PC-3 (cell line): ENCODE data around the gene FAM120B. TPM values are rescaled to one million over a fixed set of nuclear protein-coding genes. Genes with fewer than 3 reads are reported as not detected.
"Not testable (repeated sequence)": the region's sequence is repeated elsewhere in the genome, so short reads cannot be mapped to it uniquely, and the experiment has no call there.

Experiments
- ATAC-seq: fragments of 200-7000 bp; cut with Tn5 transposase; 2 replicates; pipeline ENCODE4 v1.9.1; 2020; ENCODE audit warnings: mild to moderate bottlenecking, moderate library complexity
- BruUV-seq: library from RNA; stranded (reverse); fragments of 400-500 nt; replicated peaks from 2 replicates; lab custom pipeline; 2021; lab: Mats Ljungman, UMichigan
- CTCF ChIA-PET: fragments of 300-600 bp; sonication (Branson Sonifier 250); formaldehyde crosslinking; loops from one replicate; lab custom pipeline; 2022; ENCODE audit warnings: antibody characterized with exemption; lab: Charles Lee
- POLR2A ChIA-PET: fragments of 300-600 bp; sonication (Branson Sonifier 250); formaldehyde crosslinking; loops from one replicate; lab custom pipeline; 2022; ENCODE audit warnings: antibody characterized with exemption; ENCODE audit not compliant: unreplicated experiment; lab: Charles Lee
- DNase-seq: peaks from one replicate; pipeline ENCODE4 v3.0.0-alpha.2; 2015
- H2AFZ ChIP-seq: fragments of 300-600 bp; sonication (generic); 2 replicates; pipeline ENCODE4 v1.6.0; 2016; ENCODE audit warnings: antibody characterized with exemption, low read length
- H3F3A ChIP-seq: fragments of 300-600 bp; sonication (generic); one replicate; pipeline ENCODE4 v1.6.0; 2017; ENCODE audit warnings: antibody characterized with exemption, low read length, control low read depth, mild to moderate bottlenecking; ENCODE audit not compliant: unreplicated experiment
- H3K27ac ChIP-seq: fragments of 300-600 bp; sonication (generic); 2 replicates; pipeline ENCODE4 v1.5.1; 2016; ENCODE audit warnings: mild to moderate bottlenecking, low read length
- H3K27me3 ChIP-seq: fragments of 300-600 bp; sonication (generic); 2 replicates; pipeline ENCODE4 v1.6.1; 2016; ENCODE audit warnings: low read length, mixed read lengths
- H3K36me3 ChIP-seq: fragments of 300-600 bp; sonication (generic); 2 replicates; pipeline ENCODE4 v1.6.1; 2016; ENCODE audit warnings: low read depth, mixed run types, low read length, mixed read lengths
- H3K4me1 ChIP-seq: fragments of 300-600 bp; sonication (generic); 2 replicates; pipeline ENCODE4 v1.5.1; 2016; ENCODE audit warnings: low read length; ENCODE audit not compliant: insufficient read depth
- H3K4me2 ChIP-seq: fragments of 300-600 bp; sonication (generic); 2 replicates; pipeline ENCODE4 v1.6.0; 2016; ENCODE audit warnings: low read length
- H3K4me3 ChIP-seq: fragments of 300-600 bp; sonication (generic); 2 replicates; pipeline ENCODE4 v1.5.1; 2016; ENCODE audit warnings: mild to moderate bottlenecking, low read length, mixed read lengths
- H3K79me2 ChIP-seq: fragments of 300-600 bp; sonication (generic); 2 replicates; pipeline ENCODE4 v1.6.1; 2017; ENCODE audit warnings: low read length, mixed read lengths
- H3K9ac ChIP-seq: fragments of 300-600 bp; sonication (generic); 2 replicates; pipeline ENCODE4 v1.6.0; 2016; ENCODE audit warnings: mild to moderate bottlenecking, low read length
- H3K9me2 ChIP-seq: fragments of 300-600 bp; sonication (generic); replicated peaks from 2 replicates; pipeline ENCODE4 v1.6.1; 2016; ENCODE audit warnings: mixed run types, low read length, mixed read lengths
- H3K9me3 ChIP-seq: fragments of 300-600 bp; sonication (generic); 2 replicates; pipeline ENCODE4 v1.6.1; 2016; ENCODE audit warnings: low read length, mixed read lengths
- H4K20me1 ChIP-seq: fragments of 300-600 bp; sonication (generic); 2 replicates; pipeline ENCODE4 v1.6.1; 2016; ENCODE audit warnings: low read length, mixed read lengths
- EZH2 ChIP-seq: fragments of 300-600 bp; sonication (generic); IDR thresholded peaks from one replicate; pipeline ENCODE4 v1.6.1; 2017; ENCODE audit warnings: antibody characterized with exemption, mild to moderate bottlenecking, low read length; ENCODE audit not compliant: unreplicated experiment
- EZH2phosphoT487 ChIP-seq: fragments of 300-600 bp; sonication (generic); IDR thresholded peaks from 2 replicates; pipeline ENCODE4 v1.6.1; 2018; ENCODE audit warnings: mild to moderate bottlenecking, antibody characterized with exemption, low read length, borderline replicate concordance
- intact Hi-C: fragments of 100-400 bp; cut with micrococcal nuclease; formaldehyde crosslinking; loops from 2 replicates; pipeline ENCODE4 v1.9.0; 2023
- total RNA-seq: library from RNA; depleted of rRNA; stranded (reverse); fragments of >200 nt; gene quantifications from 2 replicates; pipeline ENCODE4 v1.2.3, GENCODE V29; 2014
- TF ChIP-seq, protein P1 (sequence below): fragments of 300-600 bp; sonication (generic); conservative IDR thresholded peaks from 2 replicates; pipeline ENCODE4 v1.5.1; 2017; ENCODE audit warnings: antibody characterized with exemption, low read depth, mild to moderate bottlenecking, low read length

FAM120B gene
- total RNA-seq, 1 experiment from 2014 or later = 8.7 TPM

DNA sequence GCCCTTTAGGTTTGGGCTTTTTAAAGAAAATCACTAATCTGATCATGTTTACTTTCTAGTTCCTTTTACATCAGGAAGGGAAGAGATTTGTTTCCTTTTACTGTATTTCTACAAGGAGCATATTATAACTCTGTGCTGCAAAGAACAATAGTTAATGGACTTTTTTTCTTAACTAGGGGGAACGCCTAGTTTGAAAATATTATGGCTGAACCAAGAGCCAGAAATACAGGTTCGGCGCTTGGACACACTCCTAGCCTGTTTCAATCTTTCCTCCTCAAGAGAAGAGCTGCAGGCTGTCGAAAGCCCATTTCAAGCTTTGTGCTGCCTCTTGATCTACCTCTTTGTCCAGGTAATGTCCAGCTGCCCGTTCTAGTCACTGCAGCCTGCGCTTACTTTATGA lies 41.4 kb downstream of the FAM120B start:
- H3K27ac ChIP-seq = no peak overlapping the region
- BruUV-seq = no TSS peak
- H3K9me3 ChIP-seq = no peaks in the 10 kb centered on the region
- TF ChIP-seq EZH2 (no peak), EZH2phosphoT487 (no peak)
- TF ChIP-seq, protein P1, sequence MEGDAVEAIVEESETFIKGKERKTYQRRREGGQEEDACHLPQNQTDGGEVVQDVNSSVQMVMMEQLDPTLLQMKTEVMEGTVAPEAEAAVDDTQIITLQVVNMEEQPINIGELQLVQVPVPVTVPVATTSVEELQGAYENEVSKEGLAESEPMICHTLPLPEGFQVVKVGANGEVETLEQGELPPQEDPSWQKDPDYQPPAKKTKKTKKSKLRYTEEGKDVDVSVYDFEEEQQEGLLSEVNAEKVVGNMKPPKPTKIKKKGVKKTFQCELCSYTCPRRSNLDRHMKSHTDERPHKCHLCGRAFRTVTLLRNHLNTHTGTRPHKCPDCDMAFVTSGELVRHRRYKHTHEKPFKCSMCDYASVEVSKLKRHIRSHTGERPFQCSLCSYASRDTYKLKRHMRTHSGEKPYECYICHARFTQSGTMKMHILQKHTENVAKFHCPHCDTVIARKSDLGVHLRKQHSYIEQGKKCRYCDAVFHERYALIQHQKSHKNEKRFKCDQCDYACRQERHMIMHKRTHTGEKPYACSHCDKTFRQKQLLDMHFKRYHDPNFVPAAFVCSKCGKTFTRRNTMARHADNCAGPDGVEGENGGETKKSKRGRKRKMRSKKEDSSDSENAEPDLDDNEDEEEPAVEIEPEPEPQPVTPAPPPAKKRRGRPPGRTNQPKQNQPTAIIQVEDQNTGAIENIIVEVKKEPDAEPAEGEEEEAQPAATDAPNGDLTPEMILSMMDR = no peak
- DNase-seq (no peak), ATAC-seq (no peak)
- H3K4me3 ChIP-seq = no peak overlapping the region
- H3K79me2 ChIP-seq = no peaks in the 10 kb centered on the region
- peaks cover 20% of the 10 kb centered on the region for H3K36me3 ChIP-seq
- H3K9me2 ChIP-seq = no peaks in the 10 kb centered on the region
- CTCF ChIA-PET = no interaction called here
- 0 out of 2 replicates have a peak, but pooled peaks cover 5% of the 10 kb centered on the region for H4K20me1 ChIP-seq
- H3K4me2 ChIP-seq = no peak overlapping the region
- H3F3A ChIP-seq = no peaks in the 10 kb centered on the region
- peaks cover 12% of the 10 kb centered on the region for H3K4me1 ChIP-seq
- intact Hi-C loops = no loop called here
- no peak overlapping the region for H2AFZ ChIP-seq
- H3K9ac ChIP-seq = no peak overlapping the region
- POLR2A ChIA-PET = no interaction called here
- no peaks in the 10 kb centered on the region for H3K27me3 ChIP-seq

DNA sequence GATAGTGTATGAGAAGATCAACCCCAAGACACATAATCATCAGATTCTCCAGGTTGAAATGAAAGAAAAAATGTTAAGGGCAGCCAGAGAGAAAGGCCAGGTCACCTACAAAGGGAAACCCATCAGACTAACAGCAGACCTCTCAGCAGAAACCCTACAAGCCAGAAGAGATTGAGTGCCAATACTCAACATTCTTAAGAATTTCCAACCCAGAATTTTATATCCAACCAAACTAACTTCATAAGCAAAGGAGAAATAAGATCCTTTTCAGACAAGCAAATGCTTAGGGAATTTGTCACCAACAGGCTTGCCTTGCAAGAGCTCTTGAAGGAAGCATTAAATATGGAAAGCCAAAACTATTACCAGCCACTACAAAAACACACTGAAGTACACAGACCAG lies 44.9 kb downstream of the FAM120B start:
- intact Hi-C loops, H2AFZ ChIP-seq, H3K4me1 ChIP-seq, BruUV-seq, POLR2A ChIA-PET, H3K4me3 ChIP-seq, DNase-seq, H4K20me1 ChIP-seq, ATAC-seq, H3K79me2 ChIP-seq, CTCF ChIA-PET, H3K27me3 ChIP-seq, H3K9ac ChIP-seq, H3K4me2 ChIP-seq, H3F3A ChIP-seq, H3K9me3 ChIP-seq, H3K27ac ChIP-seq, H3K9me2 ChIP-seq: not testable (repeated sequence)
- peaks cover 20% of the 10 kb centered on the region for H3K36me3 ChIP-seq

DNA sequence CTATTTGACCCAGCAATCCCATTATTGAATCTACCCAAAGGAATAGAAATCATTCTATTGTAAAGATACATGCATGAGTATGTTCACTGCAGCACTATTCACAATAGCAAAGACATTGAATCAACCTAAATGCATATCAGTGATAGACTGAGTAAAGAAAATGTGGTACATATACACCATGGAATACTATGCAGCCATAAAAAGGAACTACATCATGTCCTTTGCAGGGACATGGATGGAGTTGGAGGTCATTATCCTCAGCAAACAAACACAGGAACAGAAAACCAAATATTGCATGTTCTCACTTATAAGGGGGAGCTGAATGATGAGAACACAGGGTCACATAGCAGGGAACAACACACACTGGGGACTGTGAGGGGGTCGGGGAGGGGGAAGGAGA lies 48.6 kb downstream of the FAM120B start:
- H3K9me2 ChIP-seq, H4K20me1 ChIP-seq, H3K4me2 ChIP-seq, intact Hi-C loops, H3K9ac ChIP-seq, H3K36me3 ChIP-seq, H2AFZ ChIP-seq, CTCF ChIA-PET, H3K79me2 ChIP-seq, H3K9me3 ChIP-seq, H3F3A ChIP-seq, ATAC-seq, H3K27ac ChIP-seq, POLR2A ChIA-PET, H3K4me3 ChIP-seq, H3K4me1 ChIP-seq, H3K27me3 ChIP-seq, BruUV-seq, DNase-seq: not testable (repeated sequence)

DNA sequence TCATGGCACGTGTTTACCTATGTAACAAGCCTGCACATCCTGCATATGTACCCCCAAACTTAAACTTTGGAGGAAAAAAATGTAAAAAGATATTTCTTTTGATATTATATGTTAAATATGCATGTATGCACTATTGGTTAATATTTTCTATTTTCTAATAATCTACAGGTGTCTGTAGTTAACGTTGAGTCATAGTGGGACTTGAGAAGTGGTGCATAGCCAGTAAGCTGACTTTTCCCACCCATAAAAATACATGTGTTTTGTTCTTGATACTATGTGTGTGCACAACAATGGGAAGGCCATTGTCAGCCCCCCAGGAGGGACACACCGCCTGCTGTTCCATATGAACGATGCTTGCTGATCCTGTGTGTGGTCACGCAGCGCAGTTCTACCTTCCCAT lies 49.1 kb downstream of the FAM120B start:
- H2AFZ ChIP-seq = no peak overlapping the region
- H3K9me3 ChIP-seq = no peaks in the 10 kb centered on the region
- no peaks in the 10 kb centered on the region for H3K79me2 ChIP-seq
- no peaks in the 10 kb centered on the region for H3K4me1 ChIP-seq
- POLR2A ChIA-PET = no interaction called here
- H3K4me3 ChIP-seq = no peak overlapping the region
- DNase-seq = no peak
- no peaks in the 10 kb centered on the region for H3K9me2 ChIP-seq
- H3K4me2 ChIP-seq = no peak overlapping the region
- H4K20me1 ChIP-seq = no peaks in the 10 kb centered on the region
- no peak overlapping the region for H3K27ac ChIP-seq
- ATAC-seq = no peak
- no TSS peak for BruUV-seq
- CTCF ChIA-PET = no interaction called here
- no peak overlapping the region for H3K9ac ChIP-seq
- H3K36me3 ChIP-seq = peaks cover 5% of the 10 kb centered on the region
- no peaks in the 10 kb centered on the region for H3K27me3 ChIP-seq
- no peak for TF ChIP-seq EZH2phosphoT487
- TF ChIP-seq, protein P1 = no peak
- no peak for TF ChIP-seq EZH2
- intact Hi-C loops = no loop called here
- no peaks in the 10 kb centered on the region for H3F3A ChIP-seq
